Esophagus muscularis mucosa (tissue), 3 donors: Measurements from ENCODE around the gene GLS2.

Source experiments
- CTCF ChIP-seq, 3 experiments: fragments of 200-600 bp in 2 of 3; fragments of 450-650 bp in 1 of 3; sonication (generic) in 2 of 3; IDR thresholded peaks; one replicate each; pipeline ENCODE4 v1.5.1; 2017 to 2019; ENCODE audit warnings: antibody characterized with exemption in 3 of 3, mild to moderate bottlenecking in 2 of 3, moderate library complexity in 1 of 3
- EP300 ChIP-seq: sonication (generic); formaldehyde crosslinking; IDR thresholded peaks from one replicate; pipeline ENCODE4 v1.6.1; 2017; ENCODE audit warnings: antibody characterized with exemption

- no peak for TF ChIP-seq CTCF (IDR thresholded peaks at IDR 0.05)
- no peak for TF ChIP-seq EP300
Measured at GRCh38 chr12:56425940-56426438, 62.0 kb downstream of the GLS2 start.
